ENCODE data around the gene PLGLB1.
"Not testable (repeated sequence)": the region's sequence is repeated elsewhere in the genome, so short reads cannot be mapped to it uniquely, and the experiment has no call there.

GRCh38 chr2:87023988-87024615 is 2.5 kb upstream of the PLGLB1 start:
- not testable (repeated sequence) for TF ChIP-seq ZNF785 (tag by site-specific recombination; IDR thresholded peaks at IDR 0.05); ZNF354C (tag by site-specific recombination; IDR thresholded peaks at IDR 0.05; ENCODE audit: borderline replicate concordance, low read depth); YY1 (tag by site-specific recombination; IDR thresholded peaks at IDR 0.05)
- TF ChIP-seq, protein P1, sequence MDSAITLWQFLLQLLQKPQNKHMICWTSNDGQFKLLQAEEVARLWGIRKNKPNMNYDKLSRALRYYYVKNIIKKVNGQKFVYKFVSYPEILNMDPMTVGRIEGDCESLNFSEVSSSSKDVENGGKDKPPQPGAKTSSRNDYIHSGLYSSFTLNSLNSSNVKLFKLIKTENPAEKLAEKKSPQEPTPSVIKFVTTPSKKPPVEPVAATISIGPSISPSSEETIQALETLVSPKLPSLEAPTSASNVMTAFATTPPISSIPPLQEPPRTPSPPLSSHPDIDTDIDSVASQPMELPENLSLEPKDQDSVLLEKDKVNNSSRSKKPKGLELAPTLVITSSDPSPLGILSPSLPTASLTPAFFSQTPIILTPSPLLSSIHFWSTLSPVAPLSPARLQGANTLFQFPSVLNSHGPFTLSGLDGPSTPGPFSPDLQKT (IDR thresholded peaks at IDR 0.05; ENCODE audit: borderline replicate concordance, low read depth, low read length): not testable (repeated sequence)
- TF ChIP-seq, protein P2, sequence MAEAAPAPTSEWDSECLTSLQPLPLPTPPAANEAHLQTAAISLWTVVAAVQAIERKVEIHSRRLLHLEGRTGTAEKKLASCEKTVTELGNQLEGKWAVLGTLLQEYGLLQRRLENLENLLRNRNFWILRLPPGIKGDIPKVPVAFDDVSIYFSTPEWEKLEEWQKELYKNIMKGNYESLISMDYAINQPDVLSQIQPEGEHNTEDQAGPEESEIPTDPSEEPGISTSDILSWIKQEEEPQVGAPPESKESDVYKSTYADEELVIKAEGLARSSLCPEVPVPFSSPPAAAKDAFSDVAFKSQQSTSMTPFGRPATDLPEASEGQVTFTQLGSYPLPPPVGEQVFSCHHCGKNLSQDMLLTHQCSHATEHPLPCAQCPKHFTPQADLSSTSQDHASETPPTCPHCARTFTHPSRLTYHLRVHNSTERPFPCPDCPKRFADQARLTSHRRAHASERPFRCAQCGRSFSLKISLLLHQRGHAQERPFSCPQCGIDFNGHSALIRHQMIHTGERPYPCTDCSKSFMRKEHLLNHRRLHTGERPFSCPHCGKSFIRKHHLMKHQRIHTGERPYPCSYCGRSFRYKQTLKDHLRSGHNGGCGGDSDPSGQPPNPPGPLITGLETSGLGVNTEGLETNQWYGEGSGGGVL (tag by site-specific recombination; IDR thresholded peaks at IDR 0.05): not testable (repeated sequence)
- TF ChIP-seq, protein P3, sequence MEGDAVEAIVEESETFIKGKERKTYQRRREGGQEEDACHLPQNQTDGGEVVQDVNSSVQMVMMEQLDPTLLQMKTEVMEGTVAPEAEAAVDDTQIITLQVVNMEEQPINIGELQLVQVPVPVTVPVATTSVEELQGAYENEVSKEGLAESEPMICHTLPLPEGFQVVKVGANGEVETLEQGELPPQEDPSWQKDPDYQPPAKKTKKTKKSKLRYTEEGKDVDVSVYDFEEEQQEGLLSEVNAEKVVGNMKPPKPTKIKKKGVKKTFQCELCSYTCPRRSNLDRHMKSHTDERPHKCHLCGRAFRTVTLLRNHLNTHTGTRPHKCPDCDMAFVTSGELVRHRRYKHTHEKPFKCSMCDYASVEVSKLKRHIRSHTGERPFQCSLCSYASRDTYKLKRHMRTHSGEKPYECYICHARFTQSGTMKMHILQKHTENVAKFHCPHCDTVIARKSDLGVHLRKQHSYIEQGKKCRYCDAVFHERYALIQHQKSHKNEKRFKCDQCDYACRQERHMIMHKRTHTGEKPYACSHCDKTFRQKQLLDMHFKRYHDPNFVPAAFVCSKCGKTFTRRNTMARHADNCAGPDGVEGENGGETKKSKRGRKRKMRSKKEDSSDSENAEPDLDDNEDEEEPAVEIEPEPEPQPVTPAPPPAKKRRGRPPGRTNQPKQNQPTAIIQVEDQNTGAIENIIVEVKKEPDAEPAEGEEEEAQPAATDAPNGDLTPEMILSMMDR (tag by site-specific recombination; IDR thresholded peaks at IDR 0.05): not testable (repeated sequence)
